ENCODE measurements around the gene FRYL.

The FRYL gene

DNA sequence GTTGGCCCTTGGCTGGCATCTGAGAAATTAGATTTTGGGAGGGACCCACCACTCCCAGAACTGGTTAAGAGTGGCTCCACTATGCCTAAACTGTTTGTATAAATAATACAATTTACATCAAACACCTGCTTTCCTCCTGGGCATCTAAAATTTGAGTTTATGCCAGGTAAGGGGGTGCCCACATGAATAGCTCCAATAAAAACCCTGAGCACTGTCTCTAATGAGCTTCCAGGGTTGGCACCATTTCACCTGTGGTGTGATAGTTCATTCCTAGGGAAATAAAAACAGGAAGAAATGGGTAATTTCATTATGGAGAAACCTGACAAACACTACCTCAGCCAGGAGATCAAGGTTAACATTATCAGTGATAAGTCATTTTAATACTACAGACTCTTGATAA lies 119.7 kb downstream of the FRYL start:
- TF ChIP-seq EZH2phosphoT487 (conservative IDR thresholded peaks at IDR 0.05; ENCODE audit: low read length), result no peak
- TF ChIP-seq, protein P1, sequence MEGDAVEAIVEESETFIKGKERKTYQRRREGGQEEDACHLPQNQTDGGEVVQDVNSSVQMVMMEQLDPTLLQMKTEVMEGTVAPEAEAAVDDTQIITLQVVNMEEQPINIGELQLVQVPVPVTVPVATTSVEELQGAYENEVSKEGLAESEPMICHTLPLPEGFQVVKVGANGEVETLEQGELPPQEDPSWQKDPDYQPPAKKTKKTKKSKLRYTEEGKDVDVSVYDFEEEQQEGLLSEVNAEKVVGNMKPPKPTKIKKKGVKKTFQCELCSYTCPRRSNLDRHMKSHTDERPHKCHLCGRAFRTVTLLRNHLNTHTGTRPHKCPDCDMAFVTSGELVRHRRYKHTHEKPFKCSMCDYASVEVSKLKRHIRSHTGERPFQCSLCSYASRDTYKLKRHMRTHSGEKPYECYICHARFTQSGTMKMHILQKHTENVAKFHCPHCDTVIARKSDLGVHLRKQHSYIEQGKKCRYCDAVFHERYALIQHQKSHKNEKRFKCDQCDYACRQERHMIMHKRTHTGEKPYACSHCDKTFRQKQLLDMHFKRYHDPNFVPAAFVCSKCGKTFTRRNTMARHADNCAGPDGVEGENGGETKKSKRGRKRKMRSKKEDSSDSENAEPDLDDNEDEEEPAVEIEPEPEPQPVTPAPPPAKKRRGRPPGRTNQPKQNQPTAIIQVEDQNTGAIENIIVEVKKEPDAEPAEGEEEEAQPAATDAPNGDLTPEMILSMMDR (IDR thresholded peaks at IDR 0.05; ENCODE audit: insufficient read depth, low read length, poor library complexity, severe bottlenecking), result no peak
- Histone ChIP-seq H3F3A (ENCODE audit: insufficient read depth) (peaks cover 12% of the 10 kb centered on the region; the same call in 1 of the 2 replicates), H3K9me2 (replicated peaks; ENCODE audit: insufficient read depth, low read length) (no peaks in the 10 kb centered on the region), H2AFZ (ENCODE audit: low read depth, low read length, severe bottlenecking) (no peak overlapping the region), H3K9ac (ENCODE audit: low read length) (no peak overlapping the region), H3K79me2 (ENCODE audit: insufficient read depth, low read length) (peaks cover 39% of the 10 kb centered on the region), H3K27me3 (ENCODE audit: low read length) (no peaks in the 10 kb centered on the region), H3K4me2 (ENCODE audit: low read depth, low read length, poor library complexity, severe bottlenecking) (no peak overlapping the region), H3K27ac (ENCODE audit: low read depth, low read length) (no peak overlapping the region), H3K36me3 (ENCODE audit: low read length) (no peaks in the 10 kb centered on the region), H4K20me1 (ENCODE audit: low read depth, low read length) (no peaks in the 10 kb centered on the region; the same call in 1 of the 2 replicates), H3K4me3 (ENCODE audit: insufficient read depth, low read length, poor library complexity, severe bottlenecking) (no peak overlapping the region), H3K9me3 (ENCODE audit: insufficient read depth, low read length) (no peaks in the 10 kb centered on the region)

DNA sequence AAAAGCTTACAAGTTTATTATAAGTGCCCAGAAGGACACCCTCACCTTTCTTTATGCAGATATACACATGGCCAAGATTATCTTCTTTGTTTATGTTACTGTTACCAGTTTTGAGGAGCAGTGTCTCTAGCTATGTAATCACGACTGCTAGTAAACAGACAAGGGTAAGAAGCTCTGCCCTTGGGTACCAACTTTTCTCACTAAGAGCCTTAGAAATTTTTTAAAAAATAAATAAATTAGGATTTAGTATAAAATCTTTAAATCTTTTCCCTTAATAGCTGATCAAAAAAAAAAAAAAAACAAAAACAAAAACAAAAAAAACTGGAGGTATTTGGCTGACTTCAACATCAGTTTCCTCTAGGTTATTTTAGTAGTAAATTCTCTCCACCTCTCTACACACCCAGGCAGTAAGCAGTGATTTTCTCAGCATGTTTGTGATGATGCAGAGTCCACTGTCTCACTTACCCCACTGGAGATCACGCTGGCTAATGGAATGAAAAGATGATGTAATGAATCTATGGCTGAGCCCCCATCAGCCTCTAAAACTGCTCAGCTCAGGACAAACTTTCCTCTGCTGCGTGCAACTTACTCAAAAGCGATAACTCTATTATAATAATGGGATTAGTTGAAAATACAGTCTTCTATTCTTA lies 125.9 kb downstream of the FRYL start:
- H3K27me3 ChIP-seq (ENCODE audit: low read length), result no peaks in the 10 kb centered on the region
- peaks cover 32% of the 10 kb centered on the region for H3K79me2 ChIP-seq (ENCODE audit: insufficient read depth, low read length)
- H3K36me3 ChIP-seq (ENCODE audit: low read length), result no peaks in the 10 kb centered on the region
- no peak overlapping the region for H3K4me2 ChIP-seq (ENCODE audit: low read depth, low read length, poor library complexity, severe bottlenecking)
- peaks cover 12% of the 10 kb centered on the region; the same call in 1 of the 2 replicates for H3F3A ChIP-seq (ENCODE audit: insufficient read depth)
- no peak overlapping the region for H3K4me3 ChIP-seq (ENCODE audit: insufficient read depth, low read length, poor library complexity, severe bottlenecking)
- no peaks in the 10 kb centered on the region for H3K9me2 ChIP-seq (replicated peaks; ENCODE audit: insufficient read depth, low read length)
- no peak for TF ChIP-seq EZH2phosphoT487 (conservative IDR thresholded peaks at IDR 0.05; ENCODE audit: low read length)
- TF ChIP-seq, protein P1 (IDR thresholded peaks at IDR 0.05; ENCODE audit: insufficient read depth, low read length, poor library complexity, severe bottlenecking), result no peak
- no peak overlapping the region for H3K9ac ChIP-seq (ENCODE audit: low read length)
- no peaks in the 10 kb centered on the region; the same call in 1 of the 2 replicates for H4K20me1 ChIP-seq (ENCODE audit: low read depth, low read length)
- no peak overlapping the region for H2AFZ ChIP-seq (ENCODE audit: low read depth, low read length, severe bottlenecking)
- H3K9me3 ChIP-seq (ENCODE audit: insufficient read depth, low read length), result no peaks in the 10 kb centered on the region
- no peak overlapping the region for H3K27ac ChIP-seq (ENCODE audit: low read depth, low read length)

DNA sequence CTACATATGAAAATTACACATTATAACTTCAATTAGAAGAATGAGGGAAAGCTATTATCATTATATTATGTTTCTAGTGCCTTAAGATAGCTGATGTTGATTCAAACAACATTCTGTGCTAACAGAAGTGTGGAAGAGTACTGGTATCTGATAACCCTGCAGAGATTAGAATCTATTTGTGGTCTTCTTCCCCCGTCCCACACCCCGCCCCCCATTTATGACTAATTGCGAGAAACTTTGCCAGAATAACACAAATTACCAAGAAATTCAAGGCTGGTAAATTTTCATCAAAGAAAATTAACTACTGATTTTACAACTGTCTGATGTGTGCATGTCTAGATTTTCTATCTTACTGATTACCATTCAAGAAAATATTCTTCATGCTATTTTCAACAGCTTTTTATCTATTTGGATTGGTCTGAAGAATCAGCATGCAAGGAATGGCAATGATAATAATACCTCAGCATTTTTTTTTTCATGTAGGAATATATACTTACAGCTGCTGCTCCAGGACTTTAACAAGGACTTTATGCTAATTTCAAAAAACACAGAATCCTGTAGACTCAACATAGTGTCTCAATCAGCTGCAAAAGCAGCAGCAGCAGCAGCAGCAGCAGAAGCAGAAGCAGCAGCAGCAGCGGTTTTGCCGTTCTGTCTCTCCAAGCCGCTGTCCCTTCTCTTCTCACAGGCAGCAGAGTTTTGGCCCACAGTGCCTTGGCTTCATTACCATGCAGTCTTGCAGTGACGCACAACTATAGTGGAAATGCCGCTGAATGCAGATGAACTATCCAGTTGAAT lies 126.7 kb downstream of the FRYL start:
- Histone ChIP-seq H3K9me3 (ENCODE audit: insufficient read depth, low read length) (no peaks in the 10 kb centered on the region), H3K9ac (ENCODE audit: low read length) (no peak overlapping the region), H4K20me1 (ENCODE audit: low read depth, low read length) (no peaks in the 10 kb centered on the region; the same call in 1 of the 2 replicates), H3K4me3 (ENCODE audit: insufficient read depth, low read length, poor library complexity, severe bottlenecking) (no peak overlapping the region), H3K9me2 (replicated peaks; ENCODE audit: insufficient read depth, low read length) (no peaks in the 10 kb centered on the region), H3F3A (ENCODE audit: insufficient read depth) (peaks cover 12% of the 10 kb centered on the region; the same call in 1 of the 2 replicates), H3K27ac (ENCODE audit: low read depth, low read length) (no peak overlapping the region), H2AFZ (ENCODE audit: low read depth, low read length, severe bottlenecking) (no peak overlapping the region), H3K4me2 (ENCODE audit: low read depth, low read length, poor library complexity, severe bottlenecking) (no peak overlapping the region), H3K36me3 (ENCODE audit: low read length) (no peaks in the 10 kb centered on the region), H3K79me2 (ENCODE audit: insufficient read depth, low read length) (peaks cover 31% of the 10 kb centered on the region), H3K27me3 (ENCODE audit: low read length) (no peaks in the 10 kb centered on the region)
- no peak for TF ChIP-seq EZH2phosphoT487 (conservative IDR thresholded peaks at IDR 0.05; ENCODE audit: low read length)
- TF ChIP-seq, protein P1 (IDR thresholded peaks at IDR 0.05; ENCODE audit: insufficient read depth, low read length, poor library complexity, severe bottlenecking), result no peak

All from SU-DHL-6 (cell line).